Endodermal cell (in vitro differentiated cells): Measurements from ENCODE around the gene LPP. TPM values are rescaled to one million over a fixed set of nuclear protein-coding genes. Genes with fewer than 3 reads are reported as not detected.

ENCODE experiments used
- DNase-seq: peaks from one replicate; pipeline ENCODE4 v3.0.0-alpha.2; 2017
- H3K27ac ChIP-seq: 2 replicates; pipeline ENCODE4 v1.5.1; 2013; ENCODE audit warnings: mild to moderate bottlenecking, low read depth, low read length, moderate library complexity
- H3K27me3 ChIP-seq: 2 replicates; pipeline ENCODE4 v1.6.1; 2013; ENCODE audit warnings: mild to moderate bottlenecking, low read length, moderate library complexity; ENCODE audit not compliant: insufficient read depth, control insufficient read depth, poor library complexity, severe bottlenecking
- H3K36me3 ChIP-seq: 2 replicates; pipeline ENCODE4 v1.7.0; 2013; ENCODE audit warnings: mild to moderate bottlenecking, low read length, moderate library complexity; ENCODE audit not compliant: control insufficient read depth, insufficient read depth
- H3K4me1 ChIP-seq: one replicate; pipeline ENCODE4 v1.7.0; 2013; ENCODE audit warnings: low read length; ENCODE audit not compliant: control insufficient read depth, insufficient read depth
- H3K4me3 ChIP-seq: 2 replicates; pipeline ENCODE4 v1.5.1; 2013; ENCODE audit warnings: mild to moderate bottlenecking, low read length, moderate library complexity
- H3K9ac ChIP-seq: 2 replicates; pipeline ENCODE4 v1.6.1; 2013; ENCODE audit warnings: mild to moderate bottlenecking, low read length, moderate library complexity; ENCODE audit not compliant: poor library complexity, severe bottlenecking; ENCODE audit errors: extremely low read depth
- H3K9me3 ChIP-seq: 2 replicates; pipeline ENCODE4 v1.6.1; 2013; ENCODE audit warnings: mild to moderate bottlenecking, low read length, moderate library complexity; ENCODE audit not compliant: control insufficient read depth
- H3K27ac Mint-ChIP-seq: 2 replicates; pipeline ENCODE4 v1.8.0; 2020; ENCODE audit warnings: mixed read lengths
- H3K27me3 Mint-ChIP-seq: 2 replicates; pipeline ENCODE4 v1.8.0; 2021; ENCODE audit warnings: mild to moderate bottlenecking, mixed read lengths; ENCODE audit not compliant: insufficient read depth
- H3K36me3 Mint-ChIP-seq: 2 replicates; pipeline ENCODE4 v1.8.0; 2020; ENCODE audit warnings: low read depth, mixed read lengths
- H3K4me1 Mint-ChIP-seq: 2 replicates; pipeline ENCODE4 v1.8.0; 2020; ENCODE audit warnings: mixed read lengths
- H3K4me3 Mint-ChIP-seq: 2 replicates; pipeline ENCODE4 v1.8.0; 2020; ENCODE audit warnings: mild to moderate bottlenecking, moderate library complexity, mixed read lengths
- H3K9me3 Mint-ChIP-seq: 2 replicates; pipeline ENCODE4 v1.8.0; 2020; ENCODE audit warnings: mild to moderate bottlenecking, mixed read lengths
- CTCF ChIP-seq: fragments of 200-600 bp; sonication (generic); conservative IDR thresholded peaks from 2 replicates; pipeline ENCODE4 v1.5.0; 2021; ENCODE audit warnings: antibody characterized with exemption, mild to moderate bottlenecking
- WGBS, 2 experiments: methylation state at CpG; one replicate each; pipeline versions ENCODE4 v1.1.5 to v1.1.7; 2013; ENCODE audit warnings: missing lambda C conversion rate in 2 of 2, mixed read lengths in 1 of 2; ENCODE audit not compliant: insufficient coverage in 1 of 2, insufficient read length in 1 of 2; 5-methylcytosine and 5-hydroxymethylcytosine counted together
- total RNA-seq, 2 donors: library from RNA; stranded (reverse); fragmentation: NEBNext Ultra II Directional in 1 of 2; extraction: Animal tissue kit (Norgen Biotek cat#: 25700) in 1 of 2; gene quantifications; 2 replicates in 1 of 2; 3 replicates in 1 of 2; pipeline ENCODE4 v1.2.1, GENCODE V29; 2021

The LPP gene
- total RNA-seq, 2 donors from 2014 or later: 78.0 to 105 TPM

GRCh38 chr3:188926111-188926510 lies 772.2 kb downstream of the LPP start:
- WGBS, 2 experiments: 88 to 96% methylated on average over 4 of the region's 4 CpGs
- Mint-ChIP-seq H3K4me1 (peaks cover 7% of the 10 kb centered on the region), H3K36me3 (no peaks in the 10 kb centered on the region), H3K4me3 (no peak overlapping the region), H3K9me3 (no peaks in the 10 kb centered on the region), H3K27ac (no peak overlapping the region), H3K27me3 (peaks cover 3% of the 10 kb centered on the region)
- no peak overlapping the region for H3K27ac ChIP-seq
- H3K4me3 ChIP-seq: no peak overlapping the region
- no peaks in the 10 kb centered on the region for H3K27me3 ChIP-seq
- TF ChIP-seq CTCF: no peak
- H3K9ac ChIP-seq: no peak overlapping the region
- no peaks in the 10 kb centered on the region for H3K9me3 ChIP-seq
- no peaks in the 10 kb centered on the region for H3K4me1 ChIP-seq
- no peaks in the 10 kb centered on the region for H3K36me3 ChIP-seq
- no peak for DNase-seq

GRCh38 chr3:188926741-188927511 lies 773.0 kb downstream of the LPP start:
- Histone ChIP-seq H3K27ac (no peak overlapping the region), H3K4me3 (no peak overlapping the region)
- WGBS, 2 experiments: 90 to 96% methylated on average over 2 to 9 of the region's 9 CpGs

GRCh38 chr3:188927971-188928370 lies 774.0 kb downstream of the LPP start:
- H3K27ac Mint-ChIP-seq: no peak overlapping the region
- H3K27me3 Mint-ChIP-seq: peaks cover 3% of the 10 kb centered on the region
- no peak for TF ChIP-seq CTCF
- Histone ChIP-seq H3K9me3 (no peaks in the 10 kb centered on the region), H3K27ac (no peak overlapping the region), H3K9ac (no peak overlapping the region), H3K4me1 (no peaks in the 10 kb centered on the region), H3K4me3 (no peak overlapping the region), H3K27me3 (no peaks in the 10 kb centered on the region), H3K36me3 (no peaks in the 10 kb centered on the region)
- DNase-seq: no peak
- no peaks in the 10 kb centered on the region for H3K9me3 Mint-ChIP-seq
- no peak overlapping the region for H3K4me3 Mint-ChIP-seq
- H3K36me3 Mint-ChIP-seq: no peaks in the 10 kb centered on the region
- peaks cover 7% of the 10 kb centered on the region for H3K4me1 Mint-ChIP-seq

More at GRCh38 chr3:188926741-188927511, 773.0 kb downstream of the LPP start:
- Histone ChIP-seq H3K9me3 (no peaks in the 10 kb centered on the region), H3K27me3 (no peaks in the 10 kb centered on the region), H3K9ac (no peak overlapping the region), H3K36me3 (no peaks in the 10 kb centered on the region), H3K4me1 (no peaks in the 10 kb centered on the region)
- Mint-ChIP-seq H3K4me1 (peaks cover 7% of the 10 kb centered on the region), H3K9me3 (no peaks in the 10 kb centered on the region), H3K27ac (no peak overlapping the region), H3K27me3 (peaks cover 3% of the 10 kb centered on the region), H3K4me3 (no peak overlapping the region), H3K36me3 (no peaks in the 10 kb centered on the region)
- DNase-seq: no peak
- no peak for TF ChIP-seq CTCF
